ENCODE data around the gene HSD3B2. TPM values are rescaled to one million over a fixed set of nuclear protein-coding genes. Genes with fewer than 3 reads are reported as not detected.

HSD3B2 gene
- total and polyA plus RNA-seq, 7 donors = 0.60 to 5.8 (median 0.93) TPM; not detected in 4

- H3K27me3 ChIP-seq = no peaks in the 10 kb centered on the region
- WGBS, 2 donors = 49 to 61% methylated on average over 2 of the region's 2 CpGs
- H3K4me1 ChIP-seq = no peaks in the 10 kb centered on the region
- H3K9me3 ChIP-seq = no peaks in the 10 kb centered on the region
- no peaks in the 10 kb centered on the region for H3K36me3 ChIP-seq
- H3K27ac ChIP-seq = no peak overlapping the region
- TF ChIP-seq, protein P1, sequence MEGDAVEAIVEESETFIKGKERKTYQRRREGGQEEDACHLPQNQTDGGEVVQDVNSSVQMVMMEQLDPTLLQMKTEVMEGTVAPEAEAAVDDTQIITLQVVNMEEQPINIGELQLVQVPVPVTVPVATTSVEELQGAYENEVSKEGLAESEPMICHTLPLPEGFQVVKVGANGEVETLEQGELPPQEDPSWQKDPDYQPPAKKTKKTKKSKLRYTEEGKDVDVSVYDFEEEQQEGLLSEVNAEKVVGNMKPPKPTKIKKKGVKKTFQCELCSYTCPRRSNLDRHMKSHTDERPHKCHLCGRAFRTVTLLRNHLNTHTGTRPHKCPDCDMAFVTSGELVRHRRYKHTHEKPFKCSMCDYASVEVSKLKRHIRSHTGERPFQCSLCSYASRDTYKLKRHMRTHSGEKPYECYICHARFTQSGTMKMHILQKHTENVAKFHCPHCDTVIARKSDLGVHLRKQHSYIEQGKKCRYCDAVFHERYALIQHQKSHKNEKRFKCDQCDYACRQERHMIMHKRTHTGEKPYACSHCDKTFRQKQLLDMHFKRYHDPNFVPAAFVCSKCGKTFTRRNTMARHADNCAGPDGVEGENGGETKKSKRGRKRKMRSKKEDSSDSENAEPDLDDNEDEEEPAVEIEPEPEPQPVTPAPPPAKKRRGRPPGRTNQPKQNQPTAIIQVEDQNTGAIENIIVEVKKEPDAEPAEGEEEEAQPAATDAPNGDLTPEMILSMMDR (IDR thresholded peaks at IDR 0.05) = no peak
- TF ChIP-seq EP300 (IDR thresholded peaks at IDR 0.05) (no peak), POLR2A (IDR thresholded peaks at IDR 0.05) (no peak), POLR2AphosphoS5 (IDR thresholded peaks at IDR 0.05) (no peak)
- DNase-seq = no peak
- no peak overlapping the region for H3K4me3 ChIP-seq
- intact Hi-C loops (cut with DNase I) = no loop called here
Observed at GRCh38 chr1:119452091-119452490, 37.1 kb downstream of the HSD3B2 start.

GRCh38 chr1:119453021-119453420 lies 38.1 kb downstream of the HSD3B2 start:
- no peak for DNase-seq
- no peak overlapping the region for H3K4me3 ChIP-seq
- no peaks in the 10 kb centered on the region for H3K4me1 ChIP-seq
- WGBS, 2 donors = 59 to 67% methylated on average over 3 of the region's 3 CpGs
- no peaks in the 10 kb centered on the region for H3K27me3 ChIP-seq
- TF ChIP-seq POLR2A (IDR thresholded peaks at IDR 0.05) = no peak
- no peak for TF ChIP-seq EP300 (IDR thresholded peaks at IDR 0.05)
- TF ChIP-seq, protein P1 (IDR thresholded peaks at IDR 0.05) = no peak
- no peak for TF ChIP-seq POLR2AphosphoS5 (IDR thresholded peaks at IDR 0.05)
- H3K9me3 ChIP-seq = no peaks in the 10 kb centered on the region
- intact Hi-C loops (cut with DNase I) = no loop called here
- no peak overlapping the region for H3K27ac ChIP-seq
- H3K36me3 ChIP-seq = no peaks in the 10 kb centered on the region

DNA sequence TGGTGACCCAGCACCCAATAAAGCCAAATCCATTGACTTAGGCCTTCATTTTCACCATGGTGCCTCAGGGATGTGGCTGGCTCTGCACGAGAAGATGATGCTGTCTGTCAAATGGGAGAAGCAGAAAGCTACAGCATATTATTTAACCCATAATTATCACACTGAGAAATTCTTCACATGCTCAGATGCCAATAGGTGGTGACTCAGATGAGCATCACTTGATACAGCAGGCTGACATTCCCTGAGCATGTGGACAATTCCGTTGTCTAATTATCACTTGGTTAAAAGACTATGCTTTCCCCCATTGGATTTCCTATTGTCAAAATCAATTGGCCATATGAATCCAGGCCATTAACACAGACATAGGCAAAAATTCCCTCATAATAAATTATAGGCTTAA lies 48.0 kb downstream of the HSD3B2 start:
- no peaks in the 10 kb centered on the region for H3K9me3 ChIP-seq
- intact Hi-C loops (cut with DNase I) = no loop called here
- H3K4me3 ChIP-seq = no peak overlapping the region

GRCh38 chr1:119463569-119463968 lies 48.6 kb downstream of the HSD3B2 start:
- Histone ChIP-seq H3K27me3 (no peaks in the 10 kb centered on the region), H3K36me3 (no peaks in the 10 kb centered on the region), H3K4me3 (no peak overlapping the region), H3K4me1 (no peaks in the 10 kb centered on the region), H3K27ac (no peak overlapping the region), H3K9me3 (no peaks in the 10 kb centered on the region)
- no peak for DNase-seq
- WGBS, 2 donors = 61 to 71% methylated on average over 2 of the region's 2 CpGs
- intact Hi-C loops (cut with DNase I) = no loop called here
- TF ChIP-seq EP300 (IDR thresholded peaks at IDR 0.05) (no peak), POLR2A (IDR thresholded peaks at IDR 0.05) (no peak), POLR2AphosphoS5 (IDR thresholded peaks at IDR 0.05) (no peak)
- TF ChIP-seq, protein P1 (IDR thresholded peaks at IDR 0.05) = no peak

More for the DNA sequence above, 48.0 kb downstream of the HSD3B2 start:
- no peak overlapping the region for H3K27ac ChIP-seq
- 91% methylated on average over 2 of the region's 2 CpGs for WGBS, 2 donors
- no peaks in the 10 kb centered on the region for H3K4me1 ChIP-seq
- H3K36me3 ChIP-seq = no peaks in the 10 kb centered on the region
- no peak for DNase-seq
- H3K27me3 ChIP-seq = no peaks in the 10 kb centered on the region
- TF ChIP-seq POLR2AphosphoS5 (IDR thresholded peaks at IDR 0.05) (no peak), EP300 (IDR thresholded peaks at IDR 0.05) (no peak), POLR2A (IDR thresholded peaks at IDR 0.05) (no peak)
- TF ChIP-seq, protein P1 (IDR thresholded peaks at IDR 0.05) = no peak

- no peaks in the 10 kb centered on the region for H3K4me1 ChIP-seq
- H3K27me3 ChIP-seq = no peaks in the 10 kb centered on the region
- H3K27ac ChIP-seq = no peak overlapping the region
- TF ChIP-seq POLR2A (IDR thresholded peaks at IDR 0.05) (no peak), EP300 (IDR thresholded peaks at IDR 0.05) (no peak), POLR2AphosphoS5 (IDR thresholded peaks at IDR 0.05) (no peak)
- TF ChIP-seq, protein P1 (IDR thresholded peaks at IDR 0.05) = no peak
- no peaks in the 10 kb centered on the region for H3K9me3 ChIP-seq
- intact Hi-C loops (cut with DNase I) = no loop called here
- DNase-seq = no peak
- 62 to 63% methylated on average over 2 of the region's 2 CpGs for WGBS, 2 donors
- no peaks in the 10 kb centered on the region for H3K36me3 ChIP-seq
- no peak overlapping the region for H3K4me3 ChIP-seq
Observed at GRCh38 chr1:119466445-119466844, 51.5 kb downstream of the HSD3B2 start.

All from sigmoid colon (tissue), 7 donors.